ENCODE data around the gene C16orf82.

DNA sequence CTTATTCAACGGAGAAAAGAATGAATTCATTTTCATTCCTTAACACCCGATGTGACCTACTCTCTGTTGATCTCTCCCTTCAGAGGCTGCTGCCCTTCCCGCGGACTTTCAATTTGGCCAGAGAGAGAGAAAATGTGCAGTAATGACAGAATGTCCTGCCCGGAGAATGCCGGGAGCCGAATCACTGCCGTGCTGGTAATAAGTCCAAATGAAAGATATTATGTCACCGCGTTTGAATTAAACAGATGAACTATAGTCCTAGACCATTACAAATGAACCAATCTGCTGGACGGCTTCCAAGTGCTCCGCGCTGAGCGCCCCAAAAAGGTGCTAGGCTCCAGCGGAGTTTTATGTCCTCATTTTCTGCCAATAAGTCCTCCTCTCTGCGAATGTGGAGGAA lies 14.7 kb upstream of the C16orf82 start:
- TF ChIP-seq, protein P1, sequence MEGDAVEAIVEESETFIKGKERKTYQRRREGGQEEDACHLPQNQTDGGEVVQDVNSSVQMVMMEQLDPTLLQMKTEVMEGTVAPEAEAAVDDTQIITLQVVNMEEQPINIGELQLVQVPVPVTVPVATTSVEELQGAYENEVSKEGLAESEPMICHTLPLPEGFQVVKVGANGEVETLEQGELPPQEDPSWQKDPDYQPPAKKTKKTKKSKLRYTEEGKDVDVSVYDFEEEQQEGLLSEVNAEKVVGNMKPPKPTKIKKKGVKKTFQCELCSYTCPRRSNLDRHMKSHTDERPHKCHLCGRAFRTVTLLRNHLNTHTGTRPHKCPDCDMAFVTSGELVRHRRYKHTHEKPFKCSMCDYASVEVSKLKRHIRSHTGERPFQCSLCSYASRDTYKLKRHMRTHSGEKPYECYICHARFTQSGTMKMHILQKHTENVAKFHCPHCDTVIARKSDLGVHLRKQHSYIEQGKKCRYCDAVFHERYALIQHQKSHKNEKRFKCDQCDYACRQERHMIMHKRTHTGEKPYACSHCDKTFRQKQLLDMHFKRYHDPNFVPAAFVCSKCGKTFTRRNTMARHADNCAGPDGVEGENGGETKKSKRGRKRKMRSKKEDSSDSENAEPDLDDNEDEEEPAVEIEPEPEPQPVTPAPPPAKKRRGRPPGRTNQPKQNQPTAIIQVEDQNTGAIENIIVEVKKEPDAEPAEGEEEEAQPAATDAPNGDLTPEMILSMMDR (IDR thresholded peaks at IDR 0.05; ENCODE audit: low read length): no peak
- TF ChIP-seq EZH2 (IDR thresholded peaks at IDR 0.05; ENCODE audit: borderline replicate concordance, low read length): no peak

Measured in OCI-LY1 (cell line).